Measurements from ENCODE around the gene MAPK10. TPM values are rescaled to one million over a fixed set of nuclear protein-coding genes. Genes with fewer than 3 reads are reported as not detected.
A peak's percentile ranks its signal among the peaks of the same experiment; 100 is the strongest.

Gene MAPK10
- total and polyA plus RNA-seq, 4 donors: 0.82 to 3.6 (median 2.3) TPM

DNA sequence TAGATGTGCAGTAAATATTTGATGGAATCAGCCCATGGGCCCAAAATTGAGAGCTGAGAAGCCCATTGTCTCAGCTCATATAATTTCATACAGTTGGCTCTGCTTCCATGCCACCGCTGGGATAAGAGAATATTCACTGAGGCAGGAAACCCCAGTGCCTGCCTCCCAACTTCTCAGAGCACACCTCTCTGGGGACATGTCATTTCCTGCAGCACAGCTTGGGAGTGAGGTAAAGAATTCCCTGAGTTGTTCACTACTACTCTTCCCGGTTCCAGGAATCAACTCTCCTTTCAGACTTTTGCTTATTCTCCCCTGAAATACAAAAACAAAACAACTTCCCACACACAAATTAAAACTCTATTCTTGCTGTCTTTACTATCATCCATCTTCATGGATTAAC, 389.3 kb downstream of the MAPK10 start:
- H3K9me3 ChIP-seq (ENCODE audit: control insufficient read depth in 4 of 4, low read length in 3 of 4): no peaks in the 10 kb centered on the region
- WGBS: 89% methylated on average over 2 of the region's 2 CpGs

DNA sequence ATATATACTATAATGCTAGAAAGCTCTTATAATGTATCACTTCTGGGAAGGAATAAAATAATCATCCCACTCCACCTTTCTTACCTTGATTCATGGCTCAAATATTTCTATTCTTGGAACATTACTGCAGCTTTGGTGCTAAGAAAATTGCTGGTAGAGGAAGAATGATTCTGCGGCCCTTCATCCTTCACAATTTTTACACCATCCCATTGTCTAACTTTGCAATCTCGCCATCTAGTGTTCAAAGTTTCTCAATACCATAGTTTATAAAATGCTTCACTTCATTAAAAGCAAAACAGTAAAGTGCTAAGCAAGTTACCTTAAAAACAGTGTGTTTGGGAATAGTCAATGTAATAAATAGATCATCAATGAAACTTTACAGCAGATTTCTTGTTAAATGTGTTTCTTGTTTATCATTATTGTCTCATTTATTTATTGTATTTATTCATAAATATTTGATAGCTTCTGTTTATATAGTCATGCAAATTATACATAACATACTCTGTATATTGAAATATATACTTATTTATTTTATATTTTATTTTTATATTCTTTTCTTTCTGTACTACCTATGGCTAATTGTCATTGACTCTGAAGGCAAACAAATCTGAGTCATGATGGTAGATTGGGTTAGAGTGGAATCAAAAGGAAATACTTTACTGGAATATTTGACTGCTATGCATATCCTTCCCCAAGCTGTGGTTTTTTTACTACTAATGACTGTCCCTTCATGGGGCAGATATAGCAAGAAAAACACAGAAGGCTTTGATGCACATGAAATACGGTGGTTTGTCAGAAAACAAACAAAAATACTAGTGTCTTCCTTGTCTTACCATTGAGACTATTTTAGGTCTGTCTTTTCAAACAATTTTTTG, 390.7 kb downstream of the MAPK10 start:
- no peaks in the 10 kb centered on the region for H3K9me3 ChIP-seq (ENCODE audit: control insufficient read depth in 4 of 4, low read length in 3 of 4)
- no peak overlapping the region for H3K9ac ChIP-seq (ENCODE audit: low read depth in 1 of 2, low read length in 2 of 2)
- WGBS: 39% methylated on average over 3 of the region's 3 CpGs
- TF ChIP-seq, protein P1, sequence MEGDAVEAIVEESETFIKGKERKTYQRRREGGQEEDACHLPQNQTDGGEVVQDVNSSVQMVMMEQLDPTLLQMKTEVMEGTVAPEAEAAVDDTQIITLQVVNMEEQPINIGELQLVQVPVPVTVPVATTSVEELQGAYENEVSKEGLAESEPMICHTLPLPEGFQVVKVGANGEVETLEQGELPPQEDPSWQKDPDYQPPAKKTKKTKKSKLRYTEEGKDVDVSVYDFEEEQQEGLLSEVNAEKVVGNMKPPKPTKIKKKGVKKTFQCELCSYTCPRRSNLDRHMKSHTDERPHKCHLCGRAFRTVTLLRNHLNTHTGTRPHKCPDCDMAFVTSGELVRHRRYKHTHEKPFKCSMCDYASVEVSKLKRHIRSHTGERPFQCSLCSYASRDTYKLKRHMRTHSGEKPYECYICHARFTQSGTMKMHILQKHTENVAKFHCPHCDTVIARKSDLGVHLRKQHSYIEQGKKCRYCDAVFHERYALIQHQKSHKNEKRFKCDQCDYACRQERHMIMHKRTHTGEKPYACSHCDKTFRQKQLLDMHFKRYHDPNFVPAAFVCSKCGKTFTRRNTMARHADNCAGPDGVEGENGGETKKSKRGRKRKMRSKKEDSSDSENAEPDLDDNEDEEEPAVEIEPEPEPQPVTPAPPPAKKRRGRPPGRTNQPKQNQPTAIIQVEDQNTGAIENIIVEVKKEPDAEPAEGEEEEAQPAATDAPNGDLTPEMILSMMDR (IDR thresholded peaks at IDR 0.05; ENCODE audit: low read depth, low read length, missing input control): peak; percentile 58
- peak; percentile 92 for TF ChIP-seq RAD21 (IDR thresholded peaks at IDR 0.05)
- TF ChIP-seq, protein P2, sequence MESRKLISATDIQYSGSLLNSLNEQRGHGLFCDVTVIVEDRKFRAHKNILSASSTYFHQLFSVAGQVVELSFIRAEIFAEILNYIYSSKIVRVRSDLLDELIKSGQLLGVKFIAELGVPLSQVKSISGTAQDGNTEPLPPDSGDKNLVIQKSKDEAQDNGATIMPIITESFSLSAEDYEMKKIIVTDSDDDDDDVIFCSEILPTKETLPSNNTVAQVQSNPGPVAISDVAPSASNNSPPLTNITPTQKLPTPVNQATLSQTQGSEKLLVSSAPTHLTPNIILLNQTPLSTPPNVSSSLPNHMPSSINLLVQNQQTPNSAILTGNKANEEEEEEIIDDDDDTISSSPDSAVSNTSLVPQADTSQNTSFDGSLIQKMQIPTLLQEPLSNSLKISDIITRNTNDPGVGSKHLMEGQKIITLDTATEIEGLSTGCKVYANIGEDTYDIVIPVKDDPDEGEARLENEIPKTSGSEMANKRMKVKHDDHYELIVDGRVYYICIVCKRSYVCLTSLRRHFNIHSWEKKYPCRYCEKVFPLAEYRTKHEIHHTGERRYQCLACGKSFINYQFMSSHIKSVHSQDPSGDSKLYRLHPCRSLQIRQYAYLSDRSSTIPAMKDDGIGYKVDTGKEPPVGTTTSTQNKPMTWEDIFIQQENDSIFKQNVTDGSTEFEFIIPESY (IDR thresholded peaks at IDR 0.05): no peak
- H3K27ac ChIP-seq (ENCODE audit: low read depth in 1 of 2, low read length in 2 of 2): no peak overlapping the region
- DNase-seq (ENCODE audit: low spot score): no peak
- H3K27me3 ChIP-seq (ENCODE audit: control insufficient read depth in 4 of 4, insufficient read depth in 4 of 4, low read length in 3 of 4): no peaks in the 10 kb centered on the region
- H3K4me3 ChIP-seq (ENCODE audit: low read depth in 1 of 3, low read length in 3 of 3): no peak overlapping the region
- peaks cover 0 to 1% (median 0%) of the 10 kb centered on the region in 4 donors for H3K4me1 ChIP-seq (ENCODE audit: control insufficient read depth in 4 of 4, insufficient read depth in 4 of 4, low read length in 3 of 4)
- H3K36me3 ChIP-seq (ENCODE audit: control insufficient read depth in 4 of 4, insufficient read depth in 3 of 4, low read depth in 1 of 4, low read length in 3 of 4): no peaks in the 10 kb centered on the region

More for the DNA sequence above, 389.3 kb downstream of the MAPK10 start:
- Histone ChIP-seq H3K4me1 (ENCODE audit: control insufficient read depth in 4 of 4, insufficient read depth in 4 of 4, low read length in 3 of 4) (peaks cover 0 to 1% (median 0%) of the 10 kb centered on the region in 4 donors), H3K27ac (ENCODE audit: low read depth in 1 of 2, low read length in 2 of 2) (no peak overlapping the region), H3K4me3 (ENCODE audit: low read depth in 1 of 3, low read length in 3 of 3) (no peak overlapping the region), H3K36me3 (ENCODE audit: control insufficient read depth in 4 of 4, insufficient read depth in 3 of 4, low read depth in 1 of 4, low read length in 3 of 4) (no peaks in the 10 kb centered on the region), H3K9ac (ENCODE audit: low read depth in 1 of 2, low read length in 2 of 2) (no peak overlapping the region), H3K27me3 (ENCODE audit: control insufficient read depth in 4 of 4, insufficient read depth in 4 of 4, low read length in 3 of 4) (no peaks in the 10 kb centered on the region)
- no peak for DNase-seq (ENCODE audit: low spot score)
- no peak for TF ChIP-seq FOXA2 (IDR thresholded peaks at IDR 0.05)
- no peak for TF ChIP-seq NR2F2 (IDR thresholded peaks at IDR 0.05)
- TF ChIP-seq FOXA1 (IDR thresholded peaks at IDR 0.05): no peak
- TF ChIP-seq, protein P2 (IDR thresholded peaks at IDR 0.05): no peak
- no peak for TF ChIP-seq HNF4G (IDR thresholded peaks at IDR 0.05)

DNA sequence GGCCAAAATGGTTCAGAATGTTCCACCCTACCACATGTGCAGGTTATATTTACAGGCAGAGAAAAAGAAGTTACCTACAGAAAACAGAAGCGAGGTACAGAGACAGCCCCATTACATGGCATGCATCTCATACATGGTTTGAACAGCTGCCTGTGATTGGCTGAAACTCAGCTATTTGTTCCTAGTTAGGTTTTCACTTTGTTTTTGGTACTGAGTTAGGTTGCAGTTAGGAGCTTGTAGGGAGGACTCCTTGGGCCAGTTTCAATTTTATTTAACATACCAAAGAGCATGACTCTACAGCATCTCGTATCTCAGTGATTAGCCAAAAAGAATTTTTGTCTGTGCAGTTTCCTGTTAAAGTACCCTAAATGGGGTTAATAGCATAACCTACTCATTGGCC, 392.0 kb downstream of the MAPK10 start:
- no peak overlapping the region for H3K9ac ChIP-seq (ENCODE audit: low read depth in 1 of 2, low read length in 2 of 2)
- H3K4me3 ChIP-seq (ENCODE audit: low read depth in 1 of 3, low read length in 3 of 3): no peak overlapping the region
- H3K4me1 ChIP-seq (ENCODE audit: control insufficient read depth in 4 of 4, insufficient read depth in 4 of 4, low read length in 3 of 4): peaks cover 0 to 1% (median 0%) of the 10 kb centered on the region in 4 donors
- 80% methylated on average over 2 of the region's 2 CpGs for WGBS
- H3K36me3 ChIP-seq (ENCODE audit: control insufficient read depth in 4 of 4, insufficient read depth in 3 of 4, low read depth in 1 of 4, low read length in 3 of 4): no peaks in the 10 kb centered on the region
- no peaks in the 10 kb centered on the region for H3K27me3 ChIP-seq (ENCODE audit: control insufficient read depth in 4 of 4, insufficient read depth in 4 of 4, low read length in 3 of 4)
- H3K9me3 ChIP-seq (ENCODE audit: control insufficient read depth in 4 of 4, low read length in 3 of 4): no peaks in the 10 kb centered on the region
- no peak for DNase-seq (ENCODE audit: low spot score)
- no peak overlapping the region for H3K27ac ChIP-seq (ENCODE audit: low read depth in 1 of 2, low read length in 2 of 2)
- TF ChIP-seq, protein P3, sequence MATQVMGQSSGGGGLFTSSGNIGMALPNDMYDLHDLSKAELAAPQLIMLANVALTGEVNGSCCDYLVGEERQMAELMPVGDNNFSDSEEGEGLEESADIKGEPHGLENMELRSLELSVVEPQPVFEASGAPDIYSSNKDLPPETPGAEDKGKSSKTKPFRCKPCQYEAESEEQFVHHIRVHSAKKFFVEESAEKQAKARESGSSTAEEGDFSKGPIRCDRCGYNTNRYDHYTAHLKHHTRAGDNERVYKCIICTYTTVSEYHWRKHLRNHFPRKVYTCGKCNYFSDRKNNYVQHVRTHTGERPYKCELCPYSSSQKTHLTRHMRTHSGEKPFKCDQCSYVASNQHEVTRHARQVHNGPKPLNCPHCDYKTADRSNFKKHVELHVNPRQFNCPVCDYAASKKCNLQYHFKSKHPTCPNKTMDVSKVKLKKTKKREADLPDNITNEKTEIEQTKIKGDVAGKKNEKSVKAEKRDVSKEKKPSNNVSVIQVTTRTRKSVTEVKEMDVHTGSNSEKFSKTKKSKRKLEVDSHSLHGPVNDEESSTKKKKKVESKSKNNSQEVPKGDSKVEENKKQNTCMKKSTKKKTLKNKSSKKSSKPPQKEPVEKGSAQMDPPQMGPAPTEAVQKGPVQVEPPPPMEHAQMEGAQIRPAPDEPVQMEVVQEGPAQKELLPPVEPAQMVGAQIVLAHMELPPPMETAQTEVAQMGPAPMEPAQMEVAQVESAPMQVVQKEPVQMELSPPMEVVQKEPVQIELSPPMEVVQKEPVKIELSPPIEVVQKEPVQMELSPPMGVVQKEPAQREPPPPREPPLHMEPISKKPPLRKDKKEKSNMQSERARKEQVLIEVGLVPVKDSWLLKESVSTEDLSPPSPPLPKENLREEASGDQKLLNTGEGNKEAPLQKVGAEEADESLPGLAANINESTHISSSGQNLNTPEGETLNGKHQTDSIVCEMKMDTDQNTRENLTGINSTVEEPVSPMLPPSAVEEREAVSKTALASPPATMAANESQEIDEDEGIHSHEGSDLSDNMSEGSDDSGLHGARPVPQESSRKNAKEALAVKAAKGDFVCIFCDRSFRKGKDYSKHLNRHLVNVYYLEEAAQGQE (IDR thresholded peaks at IDR 0.05): no peak
- no peak for TF ChIP-seq EGR1 (IDR thresholded peaks at IDR 0.05; ENCODE audit: low read depth in 2 of 2)
- TF ChIP-seq, protein P4, sequence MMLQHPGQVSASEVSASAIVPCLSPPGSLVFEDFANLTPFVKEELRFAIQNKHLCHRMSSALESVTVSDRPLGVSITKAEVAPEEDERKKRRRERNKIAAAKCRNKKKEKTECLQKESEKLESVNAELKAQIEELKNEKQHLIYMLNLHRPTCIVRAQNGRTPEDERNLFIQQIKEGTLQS (IDR thresholded peaks at IDR 0.05): no peak
- TF ChIP-seq, protein P1 (IDR thresholded peaks at IDR 0.05; ENCODE audit: low read depth, low read length, missing input control): no peak
- TF ChIP-seq, protein P5, sequence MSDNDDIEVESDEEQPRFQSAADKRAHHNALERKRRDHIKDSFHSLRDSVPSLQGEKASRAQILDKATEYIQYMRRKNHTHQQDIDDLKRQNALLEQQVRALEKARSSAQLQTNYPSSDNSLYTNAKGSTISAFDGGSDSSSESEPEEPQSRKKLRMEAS (IDR thresholded peaks at IDR 0.05): no peak
- no peak for TF ChIP-seq YY1 (IDR thresholded peaks at IDR 0.05)
- no peak for TF ChIP-seq FOXA2 (IDR thresholded peaks at IDR 0.05)
- TF ChIP-seq FOXA1 (IDR thresholded peaks at IDR 0.05): no peak
- TF ChIP-seq RAD21 (IDR thresholded peaks at IDR 0.05): no peak
- no peak for TF ChIP-seq NR2F2 (IDR thresholded peaks at IDR 0.05)

Data from liver (tissue), 9 donors.